H9 (cell line): ENCODE data around the gene TRIM37. TPM values are rescaled to one million over a fixed set of nuclear protein-coding genes. Genes with fewer than 3 reads are reported as not detected.

Source experiments
- DNase-seq: peaks from one replicate; pipeline ENCODE4 v3.0.0-alpha.2; 2017
- H2AFZ ChIP-seq: one replicate; pipeline ENCODE4 v1.6.1; 2013; ENCODE audit warnings: mild to moderate bottlenecking, low read length, control low read depth, moderate library complexity
- H2AK5ac ChIP-seq: 2 replicates; pipeline ENCODE4 v1.6.1; 2013; ENCODE audit warnings: low read length, control low read depth, mixed read lengths; ENCODE audit not compliant: insufficient read length
- H2BK120ac ChIP-seq: one replicate; pipeline ENCODE4 v1.6.1; 2013; ENCODE audit warnings: low read depth, mild to moderate bottlenecking, low read length, control low read depth, inconsistent platforms; ENCODE audit not compliant: poor library complexity, severe bottlenecking
- H2BK12ac ChIP-seq: 2 replicates; pipeline ENCODE4 v1.6.1; 2013; ENCODE audit warnings: low read length, control low read depth, mixed read lengths, low read depth; ENCODE audit not compliant: insufficient read length
- H2BK15ac ChIP-seq: 2 replicates; pipeline ENCODE4 v1.6.1; 2013; ENCODE audit warnings: low read depth, low read length, control low read depth
- H2BK20ac ChIP-seq: one replicate; pipeline ENCODE4 v1.6.1; 2013; ENCODE audit warnings: low read depth, mild to moderate bottlenecking, low read length, control low read depth, inconsistent platforms; ENCODE audit not compliant: poor library complexity, severe bottlenecking
- H2BK5ac ChIP-seq: 2 replicates; pipeline ENCODE4 v1.6.1; 2013; ENCODE audit warnings: low read length, control low read depth, mixed read lengths; ENCODE audit not compliant: insufficient read length
- H3K14ac ChIP-seq: 2 replicates; pipeline ENCODE4 v1.6.1; 2013; ENCODE audit warnings: low read length, control low read depth; ENCODE audit not compliant: insufficient read depth
- H3K18ac ChIP-seq: 2 replicates; pipeline ENCODE4 v1.6.1; 2013; ENCODE audit warnings: low read depth, mild to moderate bottlenecking, mixed read lengths, low read length, control low read depth; ENCODE audit not compliant: insufficient read length
- H3K23ac ChIP-seq: 2 replicates; pipeline ENCODE4 v1.6.1; 2013; ENCODE audit warnings: low read length, control low read depth, mixed read lengths, low read depth; ENCODE audit not compliant: insufficient read length
- H3K23me2 ChIP-seq: 2 replicates; pipeline ENCODE4 v1.6.1; 2013; ENCODE audit warnings: low read depth, mild to moderate bottlenecking, mixed read lengths, low read length, control low read depth; ENCODE audit not compliant: insufficient read length, poor library complexity, severe bottlenecking
- H3K27ac ChIP-seq: 2 replicates; pipeline ENCODE4 v1.5.1; 2013; ENCODE audit warnings: low read length, control low read depth, mixed read lengths, low read depth; ENCODE audit not compliant: insufficient read length
- H3K27me3 ChIP-seq: 2 replicates; pipeline ENCODE4 v1.6.1; 2013; ENCODE audit warnings: low read length, control low read depth, inconsistent platforms; ENCODE audit not compliant: insufficient read depth
- H3K4ac ChIP-seq: 2 replicates; pipeline ENCODE4 v1.6.1; 2013; ENCODE audit warnings: low read depth, mild to moderate bottlenecking, control low read depth, inconsistent platforms, low read length, moderate library complexity
- H3K4me1 ChIP-seq: 2 replicates; pipeline ENCODE4 v1.6.1; 2013; ENCODE audit warnings: low read length, control low read depth, inconsistent platforms; ENCODE audit not compliant: insufficient read depth
- H3K4me2 ChIP-seq: 2 replicates; pipeline ENCODE4 v1.6.1; 2013; ENCODE audit warnings: low read length, control low read depth, mixed read lengths; ENCODE audit not compliant: insufficient read length, insufficient read depth
- H3K56ac ChIP-seq: 2 replicates; pipeline ENCODE4 v1.6.1; 2013; ENCODE audit warnings: low read depth, mild to moderate bottlenecking, mixed read lengths, low read length, control low read depth; ENCODE audit not compliant: insufficient read length
- H3K79me1 ChIP-seq: 2 replicates; pipeline ENCODE4 v1.6.1; 2013; ENCODE audit warnings: low read depth, mild to moderate bottlenecking, moderate library complexity, low read length, control low read depth, inconsistent platforms; ENCODE audit not compliant: insufficient read depth, poor library complexity, severe bottlenecking
- H3K79me2 ChIP-seq: 2 replicates; pipeline ENCODE4 v1.6.1; 2013; ENCODE audit warnings: low read length, control low read depth, inconsistent platforms; ENCODE audit not compliant: insufficient read depth
- H3K9ac ChIP-seq: 2 replicates; pipeline ENCODE4 v1.6.1; 2013; ENCODE audit warnings: low read length, control low read depth, mixed read lengths; ENCODE audit not compliant: insufficient read length; ENCODE audit errors: extremely low read depth
- H3K9me3 ChIP-seq: one replicate; pipeline ENCODE4 v1.6.1; 2013; ENCODE audit warnings: low read depth, low read length, inconsistent platforms; ENCODE audit not compliant: control insufficient read depth
- H3T11ph ChIP-seq: one replicate; pipeline ENCODE4 v1.6.1; 2013; ENCODE audit warnings: mild to moderate bottlenecking, low read length, control low read depth, inconsistent platforms
- H4K20me1 ChIP-seq: one replicate; pipeline ENCODE4 v1.6.1; 2013; ENCODE audit not compliant: control insufficient read depth, insufficient read length, insufficient read depth
- H4K5ac ChIP-seq: 2 replicates; pipeline ENCODE4 v1.6.1; 2013; ENCODE audit warnings: low read depth, mild to moderate bottlenecking, mixed read lengths, low read length, control low read depth; ENCODE audit not compliant: insufficient read length
- H4K8ac ChIP-seq: replicated peaks from 2 replicates; pipeline ENCODE4 v1.6.1; 2013; ENCODE audit warnings: low read length, control low read depth, mixed read lengths, low read depth; ENCODE audit not compliant: insufficient read length
- H4K91ac ChIP-seq: 2 replicates; pipeline ENCODE4 v1.6.1; 2013; ENCODE audit warnings: low read depth, mild to moderate bottlenecking, moderate library complexity, mixed read lengths, low read length, control low read depth; ENCODE audit not compliant: insufficient read length
- H3K27ac Mint-ChIP-seq, 3 experiments: 2 replicates in 2 of 3; 3 replicates in 1 of 3; pipeline ENCODE4 v1.8.0; 2020 to 2021; ENCODE audit warnings: mixed read lengths in 3 of 3, mild to moderate bottlenecking in 1 of 3, moderate library complexity in 1 of 3
- H3K27me3 Mint-ChIP-seq: 2 replicates; pipeline ENCODE4 v1.8.0; 2021; ENCODE audit warnings: low read depth, mild to moderate bottlenecking, moderate library complexity, mixed read lengths
- H3K36me3 Mint-ChIP-seq, 3 experiments: 2 replicates in 2 of 3; 3 replicates in 1 of 3; pipeline ENCODE4 v1.8.0; 2020 to 2021; ENCODE audit warnings: low read depth in 3 of 3, mixed read lengths in 3 of 3; ENCODE audit not compliant: insufficient read depth in 1 of 3
- H3K4me1 Mint-ChIP-seq, 2 experiments: 2 replicates each; pipeline ENCODE4 v1.8.0; 2020; ENCODE audit warnings: mixed read lengths in 2 of 2
- H3K4me3 Mint-ChIP-seq, 2 experiments: 2 replicates in 1 of 2; 3 replicates in 1 of 2; pipeline ENCODE4 v1.8.0; 2020 to 2021; ENCODE audit warnings: mild to moderate bottlenecking in 2 of 2, mixed read lengths in 2 of 2, moderate library complexity in 1 of 2
- H3K9me3 Mint-ChIP-seq, 2 experiments: 2 replicates in 1 of 2; 3 replicates in 1 of 2; pipeline ENCODE4 v1.8.0; 2020; ENCODE audit warnings: mild to moderate bottlenecking in 2 of 2, mixed read lengths in 2 of 2, moderate library complexity in 1 of 2
- CTCF ChIP-seq: fragments of 200-600 bp; sonication (generic); conservative IDR thresholded peaks from 3 replicates; pipeline ENCODE4 v1.8.0; 2021; ENCODE audit warnings: antibody characterized with exemption, mild to moderate bottlenecking
- WGBS: extraction: QIAGEN DNeasy Blood & Tissue Kit; methylation state at CpG from one replicate; pipeline ENCODE4 v1.1.7; 2013; ENCODE audit warnings: missing lambda C conversion rate, low lambda C conversion rate, mixed read lengths; ENCODE audit not compliant: insufficient read length; ENCODE audit errors: extremely low coverage; 5-methylcytosine and 5-hydroxymethylcytosine counted together
- total RNA-seq: library from RNA; stranded (reverse); gene quantifications from 2 replicates; pipeline ENCODE4 v1.2.1, GENCODE V29; 2021

The TRIM37 gene
- total RNA-seq, 1 experiment from 2014 or later: 52.1 TPM

- H3K4me2 ChIP-seq: no peak overlapping the region
- WGBS: no CpG with 5 or more reads among the region's 1 CpG
- Mint-ChIP-seq H3K36me3 (peaks cover 4 to 17% (median 7%) of the 10 kb centered on the region in 3 experiments; a peak in 6 of 7 replicates), H3K4me3 (no peak overlapping the region), H3K27ac (no peak overlapping the region), H3K4me1 (no peaks in the 10 kb centered on the region), H3K9me3 (no peaks in the 10 kb centered on the region), H3K27me3 (no peaks in the 10 kb centered on the region)
- H2AFZ ChIP-seq: no peak overlapping the region
- H2BK20ac ChIP-seq: no peak overlapping the region
- no peak overlapping the region for H4K5ac ChIP-seq
- no peak overlapping the region for H3K9ac ChIP-seq
- no peak overlapping the region for H4K91ac ChIP-seq
- no peak overlapping the region for H3K23ac ChIP-seq
- no peak overlapping the region for H3T11ph ChIP-seq
- no peak overlapping the region for H3K14ac ChIP-seq
- H2BK5ac ChIP-seq: no peak overlapping the region
- H3K4me1 ChIP-seq: no peaks in the 10 kb centered on the region
- no peaks in the 10 kb centered on the region for H4K20me1 ChIP-seq
- no peaks in the 10 kb centered on the region for H3K79me1 ChIP-seq
- no peaks in the 10 kb centered on the region for H3K9me3 ChIP-seq
- TF ChIP-seq CTCF: no peak
- H2BK120ac ChIP-seq: no peak overlapping the region
- no peaks in the 10 kb centered on the region for H3K27me3 ChIP-seq
- H3K79me2 ChIP-seq: no peaks in the 10 kb centered on the region
- H2AK5ac ChIP-seq: no peak overlapping the region
- no peak overlapping the region for H3K4ac ChIP-seq
- H4K8ac ChIP-seq: no peak overlapping the region
- no peaks in the 10 kb centered on the region for H3K23me2 ChIP-seq
- no peak overlapping the region for H3K27ac ChIP-seq
- H3K56ac ChIP-seq: no peak overlapping the region
- no peak for DNase-seq
- no peak overlapping the region for H3K18ac ChIP-seq
- H2BK15ac ChIP-seq: no peak overlapping the region
- no peak overlapping the region for H2BK12ac ChIP-seq
Measured at GRCh38 chr17:59030811-59031210, 75.9 kb downstream of the TRIM37 start.
